ENCODE results near the gene OR13F1. TPM values are rescaled to one million over a fixed set of nuclear protein-coding genes. Genes with fewer than 3 reads are reported as not detected.

The OR13F1 gene
- total and polyA plus RNA-seq, 2 of the 8 experiments (the other 6 are each of a cell fraction or from before 2014, with no cell fraction given) = not detected

DNA sequence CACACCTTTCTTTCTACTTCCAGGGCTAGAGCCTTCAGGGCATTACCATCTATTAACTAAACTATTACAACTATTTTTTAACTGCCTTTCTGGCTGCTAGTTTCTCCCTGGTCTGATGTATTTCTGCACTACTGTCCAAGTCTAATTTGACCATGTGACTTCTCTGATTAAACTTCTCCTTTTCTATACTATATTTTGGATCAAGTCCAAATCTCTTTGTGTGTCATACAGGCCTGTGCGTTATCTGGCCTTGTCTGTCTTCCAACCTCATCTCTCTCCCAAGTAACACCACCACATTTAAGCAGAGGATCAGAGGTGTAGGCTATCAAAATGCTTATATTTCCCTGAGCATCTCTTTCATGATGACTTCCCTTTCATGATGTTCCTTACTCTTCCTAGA, 47.2 kb upstream of the OR13F1 start (continued):
- no peak for TF ChIP-seq KDM4A (IDR thresholded peaks at IDR 0.05; ENCODE audit: low read depth, low read length, severe bottlenecking)
- TF ChIP-seq EZH2 (IDR thresholded peaks at IDR 0.05; ENCODE audit: low read depth, low read length, severe bottlenecking) = no peak
